Effector memory CD4-positive, alpha-beta T cell (primary cell): ENCODE data around the gene KRTAP12-2.

Experiments
- DNase-seq, 3 donors: peaks; one replicate each; pipeline ENCODE4 v3.0.0-alpha.2; 2020
- H3K27ac ChIP-seq: 2 replicates; pipeline ENCODE4 v1.7.0; 2013; ENCODE audit warnings: mild to moderate bottlenecking, low read length, moderate library complexity; ENCODE audit not compliant: insufficient read depth, poor library complexity, severe bottlenecking
- H3K27me3 ChIP-seq: replicated peaks from 2 replicates; pipeline ENCODE4 v1.7.0; 2013; ENCODE audit warnings: mild to moderate bottlenecking, low read length; ENCODE audit not compliant: insufficient read depth, control insufficient read depth, poor library complexity, severe bottlenecking
- H3K36me3 ChIP-seq: 2 replicates; pipeline ENCODE4 v1.7.0; 2013; ENCODE audit warnings: mild to moderate bottlenecking, low read length, moderate library complexity; ENCODE audit not compliant: control insufficient read depth, insufficient read depth
- H3K4me1 ChIP-seq: 2 replicates; pipeline ENCODE4 v1.7.0; 2013; ENCODE audit warnings: low read length, mild to moderate bottlenecking; ENCODE audit not compliant: control insufficient read depth, insufficient read depth, poor library complexity, severe bottlenecking
- H3K4me3 ChIP-seq: 2 replicates; pipeline ENCODE4 v1.7.0; 2013; ENCODE audit warnings: low read length, low read depth, mild to moderate bottlenecking; ENCODE audit not compliant: insufficient read depth, poor library complexity, severe bottlenecking
- H3K9me3 ChIP-seq: 2 replicates; pipeline ENCODE4 v1.7.0; 2013; ENCODE audit warnings: mild to moderate bottlenecking, low read length, moderate library complexity; ENCODE audit not compliant: control insufficient read depth

KRTAP12-2 gene

DNA sequence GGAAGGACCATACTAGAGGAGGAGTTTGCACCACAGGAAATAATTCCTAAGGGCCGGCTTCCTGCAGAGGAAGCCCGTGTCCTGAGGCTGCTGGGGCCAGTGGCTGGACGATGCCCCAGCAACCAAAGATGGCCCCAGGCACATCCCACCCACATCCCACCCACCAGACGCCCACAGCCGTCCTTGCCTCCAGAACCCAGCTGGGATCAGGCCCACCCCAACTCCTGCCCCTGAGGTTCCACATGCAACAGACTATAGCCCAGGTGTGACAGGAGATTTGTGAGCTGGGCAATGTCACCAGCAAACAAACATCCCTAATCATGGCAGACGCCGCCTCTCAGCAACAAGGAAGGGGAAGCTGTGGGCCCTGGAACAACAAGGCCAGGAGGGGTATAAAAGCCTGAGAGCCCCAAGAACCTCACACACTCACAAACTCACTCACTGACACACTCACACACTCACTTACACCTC, 40.0 kb downstream of the KRTAP12-2 start, which contains the start of gene KRTAP10-9:
TSS of gene KRTAP10-9 (plus strand) at position 421 of the 471 bp plus-strand sequence. CDS start 79 bp downstream, outside the sequence.
- Histone ChIP-seq H3K4me3 (no peak within 1 kb of the TSS), H3K4me1 (peaks cover 18% of the 10 kb centered on the region), H3K27me3 (no peaks in the 10 kb centered on the region), H3K27ac (no peak within 1 kb of the TSS), H3K9me3 (peaks cover 23% of the 10 kb centered on the region), H3K36me3 (no peaks in the 10 kb centered on the region)
- DNase-seq: no peak

DNA sequence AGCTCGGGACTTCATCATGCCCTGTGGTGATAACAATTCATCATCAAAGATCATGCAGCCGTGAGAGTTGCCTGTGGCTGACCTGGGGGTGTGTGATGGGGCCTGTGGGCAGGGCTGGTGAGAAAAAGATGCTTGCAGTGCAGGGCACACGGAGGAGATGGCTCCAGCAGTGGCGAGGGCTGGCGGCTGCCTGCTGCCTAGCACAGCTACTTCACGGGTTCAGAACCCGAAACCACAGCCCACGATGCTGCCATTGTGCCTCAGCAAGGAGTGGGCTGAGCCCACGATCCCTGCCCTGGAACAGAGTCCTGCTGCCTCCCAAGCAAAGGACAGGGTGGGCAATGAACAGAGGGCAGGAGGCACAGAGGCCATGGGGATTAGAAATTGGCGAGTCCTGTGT, 40.5 kb downstream of the KRTAP12-2 start:
- peaks cover 19% of the 10 kb centered on the region for H3K9me3 ChIP-seq
- no peaks in the 10 kb centered on the region for H3K27me3 ChIP-seq
- no peak overlapping the region for H3K4me3 ChIP-seq
- no peaks in the 10 kb centered on the region for H3K36me3 ChIP-seq
- H3K4me1 ChIP-seq: peaks cover 18% of the 10 kb centered on the region
- no peak overlapping the region for H3K27ac ChIP-seq
- DNase-seq: no peak

GRCh38 chr21:44625756-44626155, 41.0 kb downstream of the KRTAP12-2 start:
- Histone ChIP-seq H3K27me3 (no peaks in the 10 kb centered on the region), H3K27ac (no peak overlapping the region), H3K4me1 (peaks cover 18% of the 10 kb centered on the region), H3K9me3 (peaks cover 15% of the 10 kb centered on the region), H3K36me3 (no peaks in the 10 kb centered on the region), H3K4me3 (no peak overlapping the region)
- DNase-seq: no peak

GRCh38 chr21:44623575-44623974, 43.2 kb downstream of the KRTAP12-2 start:
- Histone ChIP-seq H3K4me3 (no peak overlapping the region), H3K4me1 (peaks cover 14% of the 10 kb centered on the region), H3K9me3 (peaks cover 7% of the 10 kb centered on the region), H3K27me3 (no peaks in the 10 kb centered on the region), H3K36me3 (no peaks in the 10 kb centered on the region), H3K27ac (no peak overlapping the region)
- no peak for DNase-seq

GRCh38 chr21:44619886-44620285, 46.8 kb downstream of the KRTAP12-2 start:
- no peak for DNase-seq
- H3K27me3 ChIP-seq: no peaks in the 10 kb centered on the region
- no peak overlapping the region for H3K4me3 ChIP-seq
- peaks cover 7% of the 10 kb centered on the region for H3K9me3 ChIP-seq
- no peaks in the 10 kb centered on the region for H3K36me3 ChIP-seq
- H3K4me1 ChIP-seq: peaks cover 25% of the 10 kb centered on the region
- H3K27ac ChIP-seq: no peak overlapping the region

DNA sequence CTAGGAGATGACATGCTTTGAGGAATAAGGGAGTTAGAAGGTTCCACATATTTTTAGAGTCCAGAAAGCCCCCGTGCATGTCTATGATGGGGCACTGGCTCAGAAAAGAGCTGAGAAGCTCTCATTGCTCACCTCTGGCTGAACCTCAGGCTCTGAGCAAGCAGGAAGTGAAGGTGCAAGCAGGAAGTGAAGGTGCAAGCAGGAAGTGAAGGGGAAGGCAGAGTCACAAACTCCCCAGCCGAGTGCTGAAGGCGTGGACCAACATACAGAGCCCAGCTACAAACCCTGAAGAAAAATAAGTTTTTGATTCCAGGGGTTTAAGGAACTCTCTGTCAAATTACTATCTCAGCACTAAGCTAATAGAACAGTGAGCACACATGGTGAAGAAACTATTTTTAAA, 47.8 kb downstream of the KRTAP12-2 start:
- H3K4me1 ChIP-seq: peaks cover 25% of the 10 kb centered on the region
- peak; percentile 36 to 51 (median 45) for DNase-seq
- no peak overlapping the region for H3K4me3 ChIP-seq

DNA sequence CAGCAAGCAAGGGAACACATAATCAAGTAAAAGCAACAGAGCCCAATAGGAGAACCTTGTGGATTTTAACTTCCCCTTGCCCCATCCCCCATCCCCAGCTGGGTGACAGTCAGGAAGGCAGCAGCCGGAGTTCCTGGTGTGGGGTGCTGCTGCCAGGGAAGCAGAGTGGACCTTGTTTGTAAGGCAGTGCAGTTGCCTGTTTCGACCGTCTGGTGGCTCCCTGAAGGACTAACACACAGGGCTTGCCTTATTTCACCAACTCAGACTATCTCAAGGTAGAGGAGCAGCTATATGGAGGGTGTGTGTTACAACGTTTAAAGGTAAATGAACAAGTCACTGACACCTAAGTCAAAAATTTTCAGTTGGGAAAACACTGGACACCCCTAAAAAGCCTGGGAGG, 48.2 kb downstream of the KRTAP12-2 start:
- no peak for DNase-seq
- peak overlapping the region; percentile 44 for H3K27ac ChIP-seq
- H3K4me3 ChIP-seq: peak overlapping the region; percentile 6
- no peaks in the 10 kb centered on the region for H3K27me3 ChIP-seq
- no peaks in the 10 kb centered on the region for H3K36me3 ChIP-seq
- peaks cover 25% of the 10 kb centered on the region for H3K4me1 ChIP-seq
- H3K9me3 ChIP-seq: no peaks in the 10 kb centered on the region

More for the DNA sequence above, 47.8 kb downstream of the KRTAP12-2 start:
- H3K27me3 ChIP-seq: no peaks in the 10 kb centered on the region
- H3K27ac ChIP-seq: peak overlapping the region; percentile 44
- H3K36me3 ChIP-seq: no peaks in the 10 kb centered on the region
- H3K9me3 ChIP-seq: peaks cover under 1% of the 10 kb centered on the region

- no peaks in the 10 kb centered on the region for H3K9me3 ChIP-seq
- H3K36me3 ChIP-seq: no peaks in the 10 kb centered on the region
- no peak overlapping the region for H3K27ac ChIP-seq
- H3K4me3 ChIP-seq: no peak overlapping the region
- peaks cover 25% of the 10 kb centered on the region for H3K4me1 ChIP-seq
- H3K27me3 ChIP-seq: no peaks in the 10 kb centered on the region
- DNase-seq: no peak
Measured at GRCh38 chr21:44617071-44617501, 49.6 kb downstream of the KRTAP12-2 start.

DNA sequence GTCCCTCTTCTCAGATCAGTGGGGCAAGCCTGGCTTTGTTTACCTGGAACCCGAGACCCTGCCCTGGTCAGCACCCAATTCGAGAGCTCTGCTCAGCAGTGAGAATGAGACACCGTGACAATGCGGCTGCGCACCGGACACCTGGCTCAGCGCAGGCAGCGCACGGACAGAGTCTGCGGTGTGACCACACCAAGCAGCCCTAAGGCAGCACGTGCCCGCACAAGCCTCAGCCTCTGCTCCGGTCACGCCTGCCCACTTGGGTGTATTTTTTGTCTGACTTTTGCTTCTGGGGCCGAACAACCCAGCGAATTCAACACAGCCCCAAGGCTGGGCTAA, 50.2 kb downstream of the KRTAP12-2 start:
- no peaks in the 10 kb centered on the region for H3K9me3 ChIP-seq
- H3K4me1 ChIP-seq: peaks cover 25% of the 10 kb centered on the region
- no peak overlapping the region for H3K4me3 ChIP-seq
- H3K36me3 ChIP-seq: no peaks in the 10 kb centered on the region
- no peak overlapping the region for H3K27ac ChIP-seq
- H3K27me3 ChIP-seq: no peaks in the 10 kb centered on the region
- no peak for DNase-seq
